Neural cell (in vitro differentiated cells): ENCODE data around the gene MAP3K13. TPM values are rescaled to one million over a fixed set of nuclear protein-coding genes. Genes with fewer than 3 reads are reported as not detected.

ENCODE experiments used
- H2AFZ ChIP-seq: fragments of 200-600, 300-800 bp; sonication (generic), shearing (Covaris generic); 2 replicates; pipeline ENCODE4 v1.6.0; 2014; ENCODE audit warnings: low read depth, mild to moderate bottlenecking, antibody characterized with exemption, low read length, moderate library complexity
- H3F3A ChIP-seq: fragments of 200-600 bp; shearing (Covaris generic); 2 replicates; pipeline ENCODE4 v1.6.1; 2016; ENCODE audit warnings: mild to moderate bottlenecking, moderate library complexity, mixed read lengths, antibody characterized with exemption, low read length; ENCODE audit not compliant: insufficient read depth, poor library complexity, severe bottlenecking
- H3K27ac ChIP-seq: fragments of 200-600, 300-800 bp; sonication (generic), shearing (Covaris generic); 2 replicates; pipeline ENCODE4 v1.5.1; 2014; ENCODE audit warnings: mild to moderate bottlenecking, low read length, moderate library complexity
- H3K27me3 ChIP-seq: fragments of 300-800, 200-600 bp; sonication (generic), shearing (Covaris generic); 2 replicates; pipeline ENCODE4 v1.6.0; 2014; ENCODE audit warnings: mild to moderate bottlenecking, low read depth, low read length, moderate library complexity; ENCODE audit not compliant: insufficient read depth
- H3K36me3 ChIP-seq: fragments of 300-800, 200-600 bp; sonication (generic), shearing (Covaris generic); 2 replicates; pipeline ENCODE4 v1.5.1; 2014; ENCODE audit warnings: mild to moderate bottlenecking, antibody characterized with exemption, low read length, moderate library complexity; ENCODE audit not compliant: insufficient read depth
- H3K4me2 ChIP-seq: fragments of 300-800, 200-600 bp; sonication (generic), shearing (Covaris generic); 2 replicates; pipeline ENCODE4 v1.6.0; 2014; ENCODE audit warnings: mild to moderate bottlenecking, low read length
- H3K4me3 ChIP-seq: fragments of 300-800, 200-600 bp; sonication (generic), shearing (Covaris generic); 2 replicates; pipeline ENCODE4 v1.5.1; 2014; ENCODE audit warnings: mild to moderate bottlenecking, low read length, moderate library complexity
- H3K79me2 ChIP-seq: fragments of 200-600 bp; shearing (Covaris generic); replicated peaks from 2 replicates; pipeline ENCODE4 v1.6.0; 2014; ENCODE audit warnings: mild to moderate bottlenecking, low read length, moderate library complexity; ENCODE audit not compliant: insufficient read depth
- H3K9ac ChIP-seq: fragments of 300-800, 200-600 bp; sonication (generic), shearing (Covaris generic); 2 replicates; pipeline ENCODE4 v1.6.1; 2016; ENCODE audit warnings: mild to moderate bottlenecking, low read length, mixed read lengths
- H3K9me2 ChIP-seq: fragments of 200-600 bp; shearing (Covaris generic); 2 replicates; pipeline ENCODE4 v1.6.1; 2016; ENCODE audit warnings: mild to moderate bottlenecking, low read length, mixed read lengths; ENCODE audit not compliant: insufficient read depth
- H3K9me3 ChIP-seq: fragments of 200-600, 300-800 bp; sonication (generic), shearing (Covaris generic); 2 replicates; pipeline ENCODE4 v1.6.1; 2016; ENCODE audit warnings: mild to moderate bottlenecking, mixed run types, low read length, moderate library complexity, mixed read lengths
- H4K20me1 ChIP-seq: fragments of 200-600 bp; shearing (Covaris generic); 2 replicates; pipeline ENCODE4 v1.6.1; 2016; ENCODE audit warnings: mild to moderate bottlenecking, mixed run types; ENCODE audit not compliant: insufficient read depth
- CTCF ChIP-seq: fragments of 450-650 bp; IDR thresholded peaks from 2 replicates; pipeline ENCODE4 v1.5.1; 2014; ENCODE audit warnings: antibody characterized with exemption, mild to moderate bottlenecking, moderate library complexity; ENCODE audit not compliant: poor library complexity, severe bottlenecking
- EP300 ChIP-seq: fragments of 450-650 bp; conservative IDR thresholded peaks from 2 replicates; pipeline ENCODE4 v1.6.1; 2014; ENCODE audit warnings: antibody characterized with exemption, mild to moderate bottlenecking, moderate library complexity; ENCODE audit not compliant: poor library complexity, severe bottlenecking
- EZH2 ChIP-seq: fragments of 200-600, 300-800 bp; shearing (Covaris generic), sonication (generic); IDR thresholded peaks from 2 replicates; pipeline ENCODE4 v1.6.1; 2014; ENCODE audit warnings: antibody characterized with exemption, low read length, borderline replicate concordance, mild to moderate bottlenecking; ENCODE audit not compliant: insufficient read depth, poor library complexity, severe bottlenecking
- MXI1 ChIP-seq: fragments of 450-650 bp; conservative IDR thresholded peaks from 2 replicates; pipeline ENCODE4 v1.6.1; 2014; ENCODE audit warnings: antibody characterized with exemption, mild to moderate bottlenecking; ENCODE audit not compliant: poor library complexity, severe bottlenecking
- POLR2AphosphoS5 ChIP-seq: IDR thresholded peaks from 2 replicates; pipeline ENCODE4 v1.6.1; 2012
- RAD21 ChIP-seq: fragments of 450-650 bp; conservative IDR thresholded peaks from 2 replicates; pipeline ENCODE4 v1.6.1; 2014; ENCODE audit warnings: antibody characterized with exemption, mild to moderate bottlenecking, moderate library complexity
- REST ChIP-seq: IDR thresholded peaks from 2 replicates; pipeline ENCODE4 v1.6.1; 2012; ENCODE audit warnings: borderline replicate concordance
- SMC3 ChIP-seq: fragments of 450-650 bp; conservative IDR thresholded peaks from 2 replicates; pipeline ENCODE4 v1.6.1; 2014; ENCODE audit warnings: antibody characterized with exemption, mild to moderate bottlenecking, moderate library complexity; ENCODE audit not compliant: poor library complexity
- TAF1 ChIP-seq: IDR thresholded peaks from 2 replicates; pipeline ENCODE4 v1.6.1; 2012; ENCODE audit warnings: low read depth
- polyA plus RNA-seq: library from polyadenylated mRNA; depleted of rRNA; stranded (reverse); fragments of >200 nt; gene quantifications from 2 replicates; pipeline ENCODE4 v1.2.3, GENCODE V29; 2014

MAP3K13 gene
- polyA plus RNA-seq, 1 donor from 2014 or later = 33.8 TPM

DNA sequence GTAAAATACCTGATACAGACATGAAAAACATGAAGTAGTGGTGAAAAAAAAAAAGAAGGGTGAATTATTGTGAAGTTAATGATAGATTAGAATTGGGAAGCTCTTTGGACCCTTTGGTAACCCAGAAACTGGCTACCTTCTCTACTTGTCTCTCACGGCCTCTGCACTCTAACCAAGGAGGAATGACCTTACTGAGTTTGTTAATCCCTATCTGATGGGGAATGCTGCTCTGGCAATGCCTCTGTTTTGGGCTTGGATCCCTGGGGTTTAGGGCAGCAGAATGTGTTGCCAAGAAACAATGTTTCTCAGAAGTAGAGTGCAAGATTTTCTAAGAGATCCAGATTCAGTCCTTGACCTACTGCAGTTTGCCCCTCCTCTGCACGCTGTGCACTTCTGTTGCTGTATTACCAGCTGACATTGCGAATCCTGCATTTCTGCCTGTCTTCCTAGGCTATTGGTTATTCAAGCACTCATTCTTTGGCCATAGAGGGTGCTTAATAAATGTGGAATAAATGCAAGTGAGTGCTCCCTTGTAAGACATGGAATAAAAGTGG is 49.2 kb upstream of the MAP3K13 start:
- Histone ChIP-seq H3F3A (no peaks in the 10 kb centered on the region), H3K4me2 (no peak overlapping the region), H3K9me2 (no peaks in the 10 kb centered on the region), H3K36me3 (no peaks in the 10 kb centered on the region), H2AFZ (no peak overlapping the region), H3K27me3 (no peaks in the 10 kb centered on the region), H3K4me3 (no peak overlapping the region), H3K9ac (no peak overlapping the region), H3K79me2 (no peaks in the 10 kb centered on the region), H4K20me1 (no peaks in the 10 kb centered on the region), H3K9me3 (peaks cover 3% of the 10 kb centered on the region), H3K27ac (no peak overlapping the region)
- TF ChIP-seq SMC3 (no peak), CTCF (no peak), EP300 (no peak), POLR2AphosphoS5 (no peak), REST (no peak), EZH2 (no peak), MXI1 (no peak)

DNA sequence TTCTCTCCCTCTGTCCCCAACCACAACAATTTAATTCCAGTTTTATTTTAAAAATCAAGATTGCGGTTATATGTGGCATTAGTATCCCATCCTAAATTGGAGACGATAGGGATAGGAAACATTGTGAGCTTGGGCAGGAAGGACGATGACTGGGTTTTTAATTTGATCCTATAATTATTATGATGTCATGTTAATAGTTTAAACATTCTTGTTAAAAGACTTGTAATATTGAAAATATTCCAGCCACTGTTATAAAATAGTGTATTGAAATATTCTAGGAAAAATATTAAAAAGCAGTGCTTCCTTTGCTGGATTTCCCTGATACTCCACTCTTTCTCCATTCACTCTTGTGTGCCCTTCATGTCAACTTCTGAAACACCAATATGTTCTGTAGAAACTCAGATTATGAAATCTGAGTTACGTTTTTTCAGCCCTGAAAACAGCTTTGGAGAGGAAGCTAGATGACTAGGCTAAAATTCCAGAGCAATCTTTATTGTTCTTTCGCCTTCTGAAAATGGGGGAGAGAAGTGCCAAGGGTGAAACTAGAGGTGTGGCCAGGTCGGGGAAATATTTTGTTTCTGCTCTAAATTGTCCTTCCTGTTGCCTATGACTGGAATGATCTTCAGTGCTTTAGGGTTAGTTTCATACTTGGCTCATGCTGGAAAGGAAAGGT is 46.1 kb upstream of the MAP3K13 start:
- Histone ChIP-seq H3K9ac (no peak overlapping the region), H2AFZ (no peak overlapping the region), H4K20me1 (no peaks in the 10 kb centered on the region), H3K9me3 (no peaks in the 10 kb centered on the region), H3K79me2 (no peaks in the 10 kb centered on the region), H3K36me3 (no peaks in the 10 kb centered on the region), H3F3A (no peaks in the 10 kb centered on the region), H3K4me2 (no peak overlapping the region), H3K4me3 (no peak overlapping the region), H3K27me3 (no peaks in the 10 kb centered on the region), H3K27ac (no peak overlapping the region), H3K9me2 (no peaks in the 10 kb centered on the region)
- no peak for TF ChIP-seq MXI1
- no peak for TF ChIP-seq REST
- TF ChIP-seq EP300 = no peak
- no peak for TF ChIP-seq TAF1
- no peak for TF ChIP-seq SMC3
- TF ChIP-seq CTCF = no peak
- TF ChIP-seq POLR2AphosphoS5 = no peak
- no peak for TF ChIP-seq RAD21
- no peak for TF ChIP-seq EZH2
